Limb (tissue), 2 donors: ENCODE data around the gene INS.
A peak's percentile ranks its signal among the peaks of the same experiment; 100 is the strongest.
"Not testable (repeated sequence)": the region's sequence is repeated elsewhere in the genome, so short reads cannot be mapped to it uniquely, and the experiment has no call there.

Experiments
- DNase-seq, 2 donors: peaks; one replicate each; pipeline ENCODE4 v3.0.0-alpha.2; 2016; ENCODE audit errors: extremely low spot score in 2 of 2

INS gene

GRCh38 chr11:2132874-2133240, 28.2 kb downstream of the INS start:
- DNase-seq = no peak

GRCh38 chr11:2132246-2132645, 28.8 kb downstream of the INS start:
- DNase-seq = no peak

GRCh38 chr11:2131371-2132236, 29.4 kb downstream of the INS start:
- DNase-seq = no peak

GRCh38 chr11:2130881-2131352, 30.1 kb downstream of the INS start:
- no peak for DNase-seq

GRCh38 chr11:2129699-2130366, 31.2 kb downstream of the INS start:
- DNase-seq = peak in 1 of 2 donors; percentile 36

GRCh38 chr11:2129308-2129698, 31.7 kb downstream of the INS start:
- no peak for DNase-seq

GRCh38 chr11:2128511-2129307, 32.3 kb downstream of the INS start:
- DNase-seq = no peak

- no peak for DNase-seq
Observed at GRCh38 chr11:2128130-2128510, 32.9 kb downstream of the INS start.

- no peak for DNase-seq
Observed at GRCh38 chr11:2127482-2128129, 33.4 kb downstream of the INS start.

GRCh38 chr11:2126520-2127085, 34.4 kb downstream of the INS start:
- DNase-seq = no peak

GRCh38 chr11:2124736-2125484, 36.1 kb downstream of the INS start:
- DNase-seq = not testable (repeated sequence)

- no peak for DNase-seq
Observed at GRCh38 chr11:2123628-2123960, 37.4 kb downstream of the INS start.

GRCh38 chr11:2122907-2123627, 37.9 kb downstream of the INS start:
- DNase-seq = no peak

- peak in 1 of 2 donors; percentile 32 for DNase-seq
Observed at GRCh38 chr11:2122222-2122906, 38.6 kb downstream of the INS start.

- DNase-seq = no peak
Observed at GRCh38 chr11:2121227-2122130, 39.5 kb downstream of the INS start.

GRCh38 chr11:2120359-2121100, 40.5 kb downstream of the INS start:
- no peak for DNase-seq

GRCh38 chr11:2118677-2119076, 42.3 kb downstream of the INS start:
- no peak for DNase-seq

GRCh38 chr11:2116680-2117079, 44.3 kb downstream of the INS start:
- no peak for DNase-seq
